Measurements from ENCODE around the gene DECR2. TPM values are rescaled to one million over a fixed set of nuclear protein-coding genes. Genes with fewer than 3 reads are reported as not detected.

Gene DECR2
- total and polyA plus RNA-seq, 9 of the 15 experiments (the other 6 are each of a cell fraction or from before 2014, with no cell fraction given), result 1.0 to 31.9 (median 10.3) TPM

GRCh38 chr16:401468-402348 lies at the start of gene DECR2 (continued):
- no peak; the same call in 1 of the 2 replicates for TF ChIP-seq GMEB1 (CRISPR knock-in tag; IDR thresholded peaks at IDR 0.05)
- TF ChIP-seq SNIP1 (IDR thresholded peaks at IDR 0.05; ENCODE audit: low read depth), result no peak; the same call in 1 of the 2 replicates
- no peak for TF ChIP-seq ZNF764 (CRISPR knock-in tag; IDR thresholded peaks at IDR 0.05; ENCODE audit: low read depth)
- no peak for TF ChIP-seq ZBED1 (IDR thresholded peaks at IDR 0.05)
- no peak for TF ChIP-seq MCM2 (IDR thresholded peaks at IDR 0.05; ENCODE audit: low read depth)
- TF ChIP-seq HMGN3 (IDR thresholded peaks at IDR 0.05; ENCODE audit: borderline replicate concordance, extremely low read depth, insufficient read length, low read depth, low read length), result peak; percentile 68
- TF ChIP-seq C11orf30 (IDR thresholded peaks at IDR 0.05; ENCODE audit: low read depth), result no peak
- TF ChIP-seq POLR2AphosphoS2 (IDR thresholded peaks at IDR 0.05; ENCODE audit: low read length), result peak; percentile 46; the same call in 1 of the 2 replicates
- peak; percentile 43; the same call in 1 of the 2 replicates for TF ChIP-seq ETS1 (conservative IDR thresholded peaks at IDR 0.05; ENCODE audit: control insufficient read depth, low read depth, low read length)
- no peak for TF ChIP-seq FIP1L1 (IDR thresholded peaks at IDR 0.05; ENCODE audit: low read depth, low read length, poor library complexity, severe bottlenecking)
- TF ChIP-seq POLR2B (IDR thresholded peaks at IDR 0.05; ENCODE audit: low read depth, partially characterized antibody), result peak; percentile 67
- TF ChIP-seq TRIM28 (IDR thresholded peaks at IDR 0.05), result 0 out of 2 replicates have a peak, but pooled peaks have one; percentile 47
- peak; percentile 90 to 92 for TF ChIP-seq NRF1 (conservative IDR thresholded peaks at IDR 0.05 in 1 of 2, IDR thresholded peaks at IDR 0.05 in 1 of 2)
- TF ChIP-seq CHD4 (IDR thresholded peaks at IDR 0.05; ENCODE audit: insufficient read depth, insufficient replicate concordance, low read depth, low read length, poor library complexity, severe bottlenecking), result no peak
- no peak for TF ChIP-seq CLOCK (CRISPR knock-in tag; IDR thresholded peaks at IDR 0.05; ENCODE audit: borderline replicate concordance)
- TF ChIP-seq AFF1 (IDR thresholded peaks at IDR 0.05; ENCODE audit: low read depth in 1 of 2, partially characterized antibody in 2 of 2), result no peak
- TF ChIP-seq STAG1 (CRISPR knock-in tag; IDR thresholded peaks at IDR 0.05; ENCODE audit: borderline replicate concordance), result no peak; the same call in 1 of the 2 replicates

Data from K562 (cell line).